WERI-Rb-1 (cell line): Measurements from ENCODE around the gene FGF14.

Experiments
- DNase-seq: peaks from one replicate; pipeline ENCODE4 v3.0.0-alpha.2; 2020
- H3K27ac ChIP-seq: fragments of 250-450 bp; sonication (Bioruptor Pico); 2 replicates; pipeline ENCODE4 v1.5.1; 2020; ENCODE audit warnings: mild to moderate bottlenecking, moderate library complexity
- H3K27me3 ChIP-seq: fragments of 250-450 bp; sonication (Bioruptor Pico); 2 replicates; pipeline ENCODE4 v1.5.1; 2021; ENCODE audit warnings: mild to moderate bottlenecking, low read depth, moderate library complexity; ENCODE audit not compliant: insufficient read depth, severe bottlenecking
- H3K36me3 ChIP-seq: fragments of 250-450 bp; sonication (Bioruptor Pico); 2 replicates; pipeline ENCODE4 v1.5.1; 2020; ENCODE audit warnings: mild to moderate bottlenecking, moderate library complexity
- H3K4me3 ChIP-seq: 2 replicates; pipeline ENCODE4 v1.5.1; 2011; ENCODE audit warnings: low read depth, mild to moderate bottlenecking, control low read depth, low read length
- H3K9me3 ChIP-seq: fragments of 250-450 bp; sonication (Bioruptor Pico); 2 replicates; pipeline ENCODE4 v1.5.1; 2021; ENCODE audit warnings: mild to moderate bottlenecking, moderate library complexity; ENCODE audit not compliant: severe bottlenecking
- TF ChIP-seq, protein P1 (sequence below): IDR thresholded peaks from 2 replicates; pipeline ENCODE4 v1.5.1; 2011; ENCODE audit warnings: low read depth, mild to moderate bottlenecking, control low read depth, inconsistent platforms, low read length

The FGF14 gene

DNA sequence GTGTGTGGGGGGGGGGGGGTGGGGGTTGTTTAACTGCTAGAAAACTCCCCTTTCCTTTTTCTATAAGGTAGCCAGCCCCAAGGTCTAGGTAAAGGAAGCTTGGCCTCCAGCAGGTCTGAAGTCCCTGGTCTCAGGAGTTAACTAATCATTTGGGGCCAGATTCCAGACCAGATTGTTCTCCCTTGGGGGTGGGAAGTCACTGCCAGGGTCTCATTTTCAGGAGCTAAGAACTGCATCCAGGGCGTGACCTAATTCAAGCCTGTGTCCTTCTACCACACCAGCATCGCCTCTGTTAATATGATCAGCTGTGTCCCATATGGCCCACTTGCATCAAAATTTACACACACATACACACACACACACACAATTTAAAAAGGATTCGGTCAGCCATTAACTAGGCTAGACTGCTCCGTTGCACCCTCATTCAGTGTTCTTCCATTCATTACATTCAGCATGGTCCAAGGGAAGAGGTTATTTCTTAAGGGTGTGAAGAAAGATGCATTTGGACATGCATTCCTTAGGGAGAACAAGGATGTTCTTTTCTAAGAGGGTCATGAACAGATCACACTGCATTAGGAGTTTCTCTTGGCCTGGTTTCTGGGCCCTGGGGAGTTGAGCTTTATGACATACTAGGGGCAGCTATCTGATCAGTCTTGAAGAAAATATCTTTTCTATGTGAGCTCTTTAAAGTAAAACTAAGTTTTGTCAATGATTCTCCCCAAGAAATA is 91.0 kb downstream of the FGF14 start:
- no peaks in the 10 kb centered on the region for H3K9me3 ChIP-seq
- no peak overlapping the region for H3K4me3 ChIP-seq

DNA sequence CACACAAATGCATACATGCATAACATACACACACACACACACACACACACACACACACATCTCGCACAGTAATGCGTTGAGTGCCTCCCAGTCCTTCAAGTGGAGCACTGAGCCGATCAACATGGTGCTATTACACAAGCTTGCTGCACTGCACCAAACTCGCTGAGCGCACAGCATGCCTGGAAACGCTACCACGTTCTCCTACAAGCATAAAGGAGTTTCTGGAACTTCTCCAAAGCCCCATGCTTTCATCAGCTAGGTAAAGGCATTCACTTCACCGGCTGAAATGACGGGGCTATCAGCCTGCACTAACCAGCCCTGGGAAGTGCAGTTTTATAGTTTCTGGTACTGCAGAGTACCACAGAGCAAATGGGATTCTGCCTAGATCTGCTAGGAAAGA is 92.7 kb downstream of the FGF14 start:
- H3K27me3 ChIP-seq = no peaks in the 10 kb centered on the region
- H3K27ac ChIP-seq = no peak overlapping the region
- no peak for DNase-seq
- H3K4me3 ChIP-seq = no peak overlapping the region
- no peaks in the 10 kb centered on the region for H3K36me3 ChIP-seq
- H3K9me3 ChIP-seq = no peaks in the 10 kb centered on the region
- TF ChIP-seq, protein P1, sequence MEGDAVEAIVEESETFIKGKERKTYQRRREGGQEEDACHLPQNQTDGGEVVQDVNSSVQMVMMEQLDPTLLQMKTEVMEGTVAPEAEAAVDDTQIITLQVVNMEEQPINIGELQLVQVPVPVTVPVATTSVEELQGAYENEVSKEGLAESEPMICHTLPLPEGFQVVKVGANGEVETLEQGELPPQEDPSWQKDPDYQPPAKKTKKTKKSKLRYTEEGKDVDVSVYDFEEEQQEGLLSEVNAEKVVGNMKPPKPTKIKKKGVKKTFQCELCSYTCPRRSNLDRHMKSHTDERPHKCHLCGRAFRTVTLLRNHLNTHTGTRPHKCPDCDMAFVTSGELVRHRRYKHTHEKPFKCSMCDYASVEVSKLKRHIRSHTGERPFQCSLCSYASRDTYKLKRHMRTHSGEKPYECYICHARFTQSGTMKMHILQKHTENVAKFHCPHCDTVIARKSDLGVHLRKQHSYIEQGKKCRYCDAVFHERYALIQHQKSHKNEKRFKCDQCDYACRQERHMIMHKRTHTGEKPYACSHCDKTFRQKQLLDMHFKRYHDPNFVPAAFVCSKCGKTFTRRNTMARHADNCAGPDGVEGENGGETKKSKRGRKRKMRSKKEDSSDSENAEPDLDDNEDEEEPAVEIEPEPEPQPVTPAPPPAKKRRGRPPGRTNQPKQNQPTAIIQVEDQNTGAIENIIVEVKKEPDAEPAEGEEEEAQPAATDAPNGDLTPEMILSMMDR = no peak

More for the DNA sequence above, 91.0 kb downstream of the FGF14 start:
- no peak overlapping the region for H3K27ac ChIP-seq
- no peak for DNase-seq
- no peaks in the 10 kb centered on the region for H3K36me3 ChIP-seq
- no peaks in the 10 kb centered on the region for H3K27me3 ChIP-seq
- TF ChIP-seq, protein P1 = no peak

DNA sequence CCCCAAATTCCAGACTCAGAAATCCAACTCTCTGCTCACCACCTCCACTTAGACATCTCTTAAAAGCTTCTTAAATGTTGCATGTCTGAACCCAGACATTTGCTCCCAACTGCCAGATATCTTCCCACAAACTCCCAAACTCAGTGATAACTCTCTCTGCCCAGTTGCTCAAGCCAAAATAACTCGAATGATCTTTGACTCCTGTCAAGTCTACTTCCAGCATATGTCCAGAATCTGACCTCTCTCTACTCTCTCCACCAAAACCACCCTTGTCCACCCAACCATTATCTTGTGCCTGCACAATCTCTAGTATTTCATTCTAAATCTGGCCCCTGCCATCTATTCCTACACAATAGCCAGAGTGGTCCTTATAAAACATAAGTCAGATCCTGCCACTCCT is 99.3 kb downstream of the FGF14 start:
- H3K27me3 ChIP-seq = no peaks in the 10 kb centered on the region
- no peak overlapping the region for H3K27ac ChIP-seq
- TF ChIP-seq, protein P1 = no peak
- DNase-seq = no peak
- H3K9me3 ChIP-seq = no peaks in the 10 kb centered on the region
- no peaks in the 10 kb centered on the region for H3K36me3 ChIP-seq
- no peak overlapping the region for H3K4me3 ChIP-seq

DNA sequence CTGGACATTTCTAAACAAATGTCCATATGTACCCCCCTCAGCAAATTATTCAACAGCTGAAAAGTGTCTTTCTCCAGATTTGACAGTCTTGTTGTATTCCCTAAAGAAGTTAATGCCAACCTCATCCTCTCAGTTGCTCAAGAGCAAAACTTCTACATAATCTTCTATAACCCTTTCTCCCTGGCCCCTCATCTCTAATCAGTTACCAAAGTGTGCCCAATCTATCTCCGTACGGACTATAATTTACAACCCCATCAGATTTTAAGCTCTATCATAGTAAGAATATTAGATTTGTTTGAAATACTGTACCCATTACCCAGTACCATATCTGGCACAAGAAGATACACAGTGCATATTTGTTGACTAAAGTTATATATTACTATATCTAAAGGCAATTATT is 101.5 kb downstream of the FGF14 start:
- H3K4me3 ChIP-seq = no peak overlapping the region
- TF ChIP-seq, protein P1 = no peak
- no peaks in the 10 kb centered on the region for H3K36me3 ChIP-seq
- no peaks in the 10 kb centered on the region for H3K27me3 ChIP-seq
- no peak for DNase-seq
- no peak overlapping the region for H3K27ac ChIP-seq
- H3K9me3 ChIP-seq = no peaks in the 10 kb centered on the region

GRCh38 chr13:102299366-102299765 is 102.5 kb downstream of the FGF14 start:
- no peak overlapping the region for H3K27ac ChIP-seq
- H3K4me3 ChIP-seq = no peak overlapping the region
- DNase-seq = no peak
- no peaks in the 10 kb centered on the region for H3K36me3 ChIP-seq
- TF ChIP-seq, protein P1 = no peak
- H3K27me3 ChIP-seq = no peaks in the 10 kb centered on the region
- H3K9me3 ChIP-seq = no peaks in the 10 kb centered on the region

GRCh38 chr13:102298051-102298450 is 103.8 kb downstream of the FGF14 start:
- Histone ChIP-seq H3K4me3 (no peak overlapping the region), H3K36me3 (no peaks in the 10 kb centered on the region), H3K9me3 (no peaks in the 10 kb centered on the region), H3K27me3 (no peaks in the 10 kb centered on the region), H3K27ac (no peak overlapping the region)
- DNase-seq = no peak
- TF ChIP-seq, protein P1 = no peak
